Umbilical cord (tissue), 2 donors: Measurements from ENCODE around the gene EHBP1L1. TPM values are rescaled to one million over a fixed set of nuclear protein-coding genes. Genes with fewer than 3 reads are reported as not detected.
"Not testable (repeated sequence)": the region's sequence is repeated elsewhere in the genome, so short reads cannot be mapped to it uniquely, and the experiment has no call there.

ENCODE experiments used
- DNase-seq: peaks from one replicate; pipeline ENCODE4 v3.0.0-alpha.2; 2015; ENCODE audit warnings: low spot score
- total RNA-seq: library from RNA; depleted of rRNA; stranded (reverse); fragments of >200 nt; gene quantifications from one replicate; pipeline ENCODE4 v1.2.3, GENCODE V29; 2014; ENCODE audit warnings: low replicate concordance; ENCODE audit not compliant: insufficient read depth

Gene EHBP1L1
- total RNA-seq, 1 donor from 2014 or later = 91.0 TPM

DNA sequence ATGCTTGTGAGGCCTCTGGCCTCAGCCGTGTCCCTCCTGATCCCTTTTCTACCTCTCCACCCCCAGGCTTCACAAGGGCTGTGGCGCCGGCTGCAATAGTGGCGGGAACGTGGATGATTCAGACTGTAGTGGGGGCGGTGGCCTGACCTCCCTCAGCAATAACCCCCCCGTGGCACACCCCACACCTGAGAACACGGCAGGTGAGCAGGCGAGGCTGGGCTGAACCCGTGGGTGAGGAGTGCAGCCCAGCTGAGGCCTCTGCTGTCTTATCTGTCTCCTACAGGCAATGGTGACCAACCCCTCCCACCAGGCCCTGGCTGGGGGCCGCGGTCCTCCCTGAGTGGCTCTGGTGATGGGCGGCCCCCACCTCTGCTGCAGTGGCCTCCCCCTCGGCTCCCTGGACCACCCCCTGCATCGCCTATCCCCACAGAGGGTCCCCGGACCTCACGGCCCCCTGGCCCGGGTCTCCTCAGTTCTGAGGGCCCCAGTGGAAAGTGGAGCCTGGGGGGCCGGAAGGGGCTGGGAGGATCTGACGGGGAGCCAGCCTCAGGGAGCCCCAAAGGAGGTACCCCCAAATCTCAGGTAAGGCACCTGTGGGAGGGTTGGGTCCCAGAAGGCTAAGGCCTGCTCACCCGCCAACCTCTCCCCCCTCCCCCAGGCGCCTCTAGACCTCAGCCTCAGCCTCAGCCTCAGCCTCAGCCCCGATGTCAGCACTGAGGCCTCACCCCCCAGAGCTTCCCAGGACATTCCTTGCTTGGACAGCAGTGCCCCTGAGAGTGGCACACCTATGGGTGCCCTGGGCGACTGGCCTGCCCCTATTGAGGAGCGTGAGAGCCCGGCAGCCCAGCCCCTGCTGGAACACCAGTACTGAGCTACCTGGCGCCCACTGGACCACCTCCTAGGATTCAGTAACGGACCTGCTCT lies 60.5 kb downstream of the EHBP1L1 start:
- DNase-seq = no peak

DNA sequence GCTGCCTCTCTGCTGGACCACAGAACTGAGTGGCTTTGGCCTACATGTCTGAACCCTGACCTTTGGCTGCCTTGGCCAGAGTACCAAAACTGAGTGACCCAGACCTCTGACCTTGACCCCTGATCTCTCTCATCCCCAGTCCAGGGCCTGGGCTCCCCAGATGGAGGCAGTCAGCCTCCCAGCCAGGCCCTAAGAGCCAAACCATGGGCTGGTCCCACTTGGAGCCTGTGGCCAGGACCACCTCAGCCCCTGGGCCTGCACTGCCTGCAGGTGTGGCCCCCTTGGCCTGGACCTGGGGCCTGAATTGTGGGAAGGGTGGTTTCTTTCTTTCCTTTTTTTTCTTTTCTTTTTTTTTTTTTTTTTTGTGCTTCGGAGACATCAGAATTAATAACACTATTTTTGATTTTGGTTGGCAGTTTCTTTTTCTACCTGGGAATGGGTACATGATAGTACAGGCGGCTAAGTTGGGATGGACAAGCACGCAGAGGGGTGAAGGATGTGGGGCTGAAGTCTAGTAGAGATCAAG lies 61.2 kb downstream of the EHBP1L1 start:
- no peak for DNase-seq

DNA sequence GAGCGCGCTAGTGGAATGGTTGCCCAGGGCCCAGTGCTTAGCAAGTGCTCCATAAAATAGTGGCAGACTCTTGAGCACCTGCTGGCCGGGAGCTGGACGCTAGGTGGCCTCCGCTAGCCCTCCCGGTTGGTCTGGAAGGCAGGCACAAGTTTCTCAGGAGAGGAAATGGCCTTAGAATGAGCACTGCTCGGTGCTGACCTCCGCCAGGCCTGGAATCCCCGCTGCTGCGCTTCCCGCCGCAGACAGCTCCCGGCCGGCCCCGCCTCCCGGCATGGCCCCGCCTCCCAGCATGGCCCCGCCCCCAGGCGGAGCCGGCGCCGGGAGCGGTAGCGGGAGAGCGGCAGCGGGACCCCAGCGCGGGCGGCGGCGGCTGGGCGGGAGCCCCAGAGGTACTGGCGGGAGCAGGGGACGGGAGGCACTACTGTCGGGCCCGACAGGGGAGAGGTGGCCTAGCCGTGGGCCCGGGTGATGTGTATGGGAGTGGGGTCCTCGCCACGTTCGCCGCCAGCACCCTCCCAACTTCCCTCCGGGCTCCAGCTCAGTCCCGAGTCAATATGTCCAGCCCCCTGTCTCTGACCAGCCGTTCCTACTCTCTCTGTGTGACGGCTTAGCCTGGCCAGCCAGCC lies 62.1 kb downstream of the EHBP1L1 start, which contains the start of gene SIPA1:
Gene SIPA1 (plus strand): TSS at position 308 of the 626 bp plus-strand sequence. CDS start 2,821 bp downstream, outside the sequence.
- DNase-seq = peak; percentile 80

DNA sequence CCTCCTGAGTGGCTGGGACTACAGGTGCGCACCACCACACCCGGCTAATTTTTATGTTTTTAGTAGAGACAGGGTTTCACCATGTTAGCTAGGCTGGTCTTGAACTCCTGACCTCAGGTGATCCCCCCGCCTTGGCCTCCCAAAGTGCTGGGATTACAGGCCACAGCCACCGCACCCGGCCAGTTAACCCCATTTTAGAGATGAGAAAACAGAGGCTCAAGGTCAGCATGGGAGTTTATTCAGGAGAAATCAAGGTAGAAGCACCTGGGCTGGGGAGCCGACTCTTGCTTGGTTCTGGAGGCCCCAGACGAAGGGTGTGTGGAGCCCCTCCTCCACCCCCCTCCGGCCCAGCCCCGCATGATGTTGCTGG lies 63.4 kb downstream of the EHBP1L1 start:
- not testable (repeated sequence) for DNase-seq

DNA sequence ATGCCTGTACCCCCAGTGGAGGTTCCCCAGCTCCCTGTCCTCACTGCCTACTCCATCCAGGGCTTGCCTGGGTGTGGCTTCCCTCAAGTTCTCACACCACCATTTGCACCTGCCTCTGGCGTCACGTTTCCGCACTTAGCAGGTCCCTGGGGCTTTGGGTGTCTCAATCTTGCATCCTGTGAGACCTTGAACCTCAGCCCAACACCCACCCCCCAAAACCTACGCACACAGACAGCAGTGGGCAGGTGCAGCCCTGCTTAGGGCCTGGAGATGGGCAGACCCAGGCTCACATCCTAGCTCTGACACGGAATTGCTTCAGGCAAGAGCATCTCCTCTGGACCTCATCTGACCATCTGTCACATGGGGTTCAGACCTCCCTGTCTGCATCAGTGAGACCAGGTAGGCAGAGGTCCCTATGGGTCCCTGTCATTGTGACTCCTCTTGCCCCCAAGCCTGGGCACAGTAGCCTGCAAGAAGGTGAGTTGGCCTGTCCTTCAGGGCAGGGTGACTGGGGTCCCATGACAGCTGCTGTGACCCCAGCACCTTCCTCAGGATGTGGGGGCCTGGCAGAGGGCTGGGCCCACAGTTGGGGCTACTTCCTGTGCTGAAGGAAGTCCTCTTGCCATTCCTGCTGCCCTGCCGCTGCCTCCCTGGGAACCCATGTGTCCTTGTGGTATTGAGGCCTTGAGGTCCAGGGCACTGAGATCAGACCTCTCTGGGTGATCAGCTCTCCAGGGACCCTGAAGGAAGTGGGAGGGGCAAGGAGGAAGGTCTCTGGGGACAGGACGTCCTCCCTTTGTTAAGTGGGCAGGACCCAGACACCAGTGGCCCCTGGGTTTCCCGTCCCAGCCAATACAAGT lies 64.0 kb downstream of the EHBP1L1 start:
- peak; percentile 20 for DNase-seq

DNA sequence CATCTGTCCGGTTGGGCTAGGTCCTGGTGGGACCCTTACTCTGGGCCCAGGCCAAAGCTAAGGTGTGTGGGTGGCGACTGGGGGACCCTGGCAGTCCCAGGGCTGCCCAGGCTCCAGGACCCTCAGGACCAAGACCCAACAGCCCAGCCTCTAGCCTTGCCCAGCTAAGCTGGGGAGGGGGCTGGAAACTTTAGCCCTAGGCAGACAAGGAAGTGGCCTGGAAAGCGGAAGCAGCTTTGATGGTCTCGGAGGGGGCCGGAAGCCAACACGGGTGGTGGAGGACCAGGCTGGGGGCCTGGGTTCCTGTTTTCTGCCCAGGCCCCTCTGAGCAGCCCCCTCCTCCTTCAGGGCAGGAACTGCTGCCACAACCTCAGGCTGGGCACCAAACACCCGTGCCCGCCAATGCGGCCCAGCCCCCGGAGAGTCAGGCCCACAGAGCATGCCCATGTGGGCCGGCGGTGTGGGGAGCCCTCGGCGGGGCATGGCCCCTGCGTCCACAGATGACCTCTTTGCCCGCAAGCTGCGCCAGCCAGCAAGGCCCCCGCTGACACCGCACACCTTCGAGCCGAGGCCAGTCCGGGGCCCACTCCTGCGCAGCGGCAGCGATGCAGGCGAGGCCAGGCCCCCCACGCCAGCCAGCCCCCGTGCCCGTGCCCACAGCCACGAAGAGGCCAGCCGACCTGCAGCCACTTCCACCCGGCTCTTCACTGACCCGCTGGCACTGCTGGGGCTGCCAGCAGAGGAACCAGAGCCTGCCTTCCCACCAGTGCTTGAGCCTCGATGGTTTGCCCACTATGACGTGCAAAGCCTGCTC lies 64.8 kb downstream of the EHBP1L1 start:
- DNase-seq = peak; percentile 49

DNA sequence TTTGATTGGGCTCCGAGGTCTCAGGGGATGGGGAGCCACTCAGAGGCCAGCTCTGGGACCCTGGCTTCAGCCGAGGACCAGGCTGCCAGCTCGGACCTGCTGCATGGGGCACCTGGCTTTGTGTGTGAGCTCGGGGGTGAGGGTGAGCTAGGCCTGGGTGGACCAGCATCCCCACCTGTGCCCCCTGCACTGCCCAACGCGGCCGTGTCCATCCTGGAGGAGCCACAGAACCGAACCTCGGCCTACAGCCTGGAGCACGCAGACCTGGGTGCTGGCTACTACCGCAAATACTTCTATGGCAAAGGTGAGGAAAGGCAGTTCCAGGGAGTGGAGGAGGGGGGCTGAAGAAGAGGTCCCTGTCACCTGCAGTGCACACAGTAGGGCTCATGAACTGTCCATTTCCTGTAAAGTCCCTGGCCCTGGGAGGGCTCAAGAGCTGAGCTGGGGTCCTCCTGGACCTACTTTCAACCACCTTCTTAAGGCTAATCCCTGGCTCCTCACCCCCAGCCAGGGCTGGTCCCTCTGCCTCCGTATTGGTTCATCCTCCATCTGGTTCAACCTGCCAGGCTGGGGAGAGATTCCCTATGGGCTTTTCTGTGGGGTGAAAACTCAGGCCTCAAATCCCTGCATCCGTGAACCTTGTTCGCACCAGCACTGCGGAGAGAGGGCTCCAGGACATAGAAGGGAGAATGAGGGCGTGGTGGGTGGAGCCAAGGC lies 65.6 kb downstream of the EHBP1L1 start:
- DNase-seq = no peak

Other genes starting within 250 kb of the EHBP1L1 start
- 34.7 TPM for gene DPF2, start 242.2 kb upstream of the EHBP1L1 start, total RNA-seq
- gene TIGD3, start 221.3 kb upstream of the EHBP1L1 start, total RNA-seq = 1.4 TPM
- 5.3 TPM for gene SLC25A45, start 193.4 kb upstream of the EHBP1L1 start, total RNA-seq
- gene FRMD8, start 189.4 kb upstream of the EHBP1L1 start, total RNA-seq = 80.2 TPM
- 74.6 TPM for gene NEAT1, start 153.3 kb upstream of the EHBP1L1 start, total RNA-seq
- gene MALAT1, start 77.0 kb upstream of the EHBP1L1 start, total RNA-seq = 14,533 TPM
- gene SCYL1, start 51.0 kb upstream of the EHBP1L1 start, total RNA-seq = 60.7 TPM
- gene LTBP3, start 17.7 kb upstream of the EHBP1L1 start, total RNA-seq = 116 TPM
- 17.3 TPM for gene ZNRD2, start 5.6 kb upstream of the EHBP1L1 start, total RNA-seq
- gene FAM89B, start 3.5 kb upstream of the EHBP1L1 start, total RNA-seq = 36.8 TPM
- gene KCNK7, start 19.7 kb downstream of the EHBP1L1 start, total RNA-seq = not detected
- gene MAP3K11, start 38.2 kb downstream of the EHBP1L1 start, total RNA-seq = 12.0 TPM
- gene PCNX3, start 39.7 kb downstream of the EHBP1L1 start, total RNA-seq = 7.2 TPM
- 23.8 TPM for gene SIPA1, start 62.0 kb downstream of the EHBP1L1 start, total RNA-seq
- 7.7 TPM for gene RELA, start 86.9 kb downstream of the EHBP1L1 start, total RNA-seq
- gene KAT5, start 136.2 kb downstream of the EHBP1L1 start, total RNA-seq = 51.8 TPM
- gene RNASEH2C, start 144.7 kb downstream of the EHBP1L1 start, total RNA-seq = 50.3 TPM
- gene AP5B1, start 204.9 kb downstream of the EHBP1L1 start, total RNA-seq = 9.6 TPM
- 1.4 TPM for gene OVOL1, start 211.0 kb downstream of the EHBP1L1 start, total RNA-seq